Prostate gland (tissue), 2 donors: ENCODE measurements around the gene SHISA4.

ENCODE experiments used
- CTCF ChIP-seq, 4 experiments: fragments of 200-600 bp in 2 of 4; fragments of 450-650 bp in 2 of 4; sonication (generic) in 2 of 4; IDR thresholded peaks; 1 replicate in 3 of 4; 2 replicates in 1 of 4; pipeline ENCODE4 v1.5.1; 2016 to 2019; ENCODE audit warnings: antibody characterized with exemption in 4 of 4, mild to moderate bottlenecking in 2 of 4, moderate library complexity in 2 of 4
- POLR2A ChIP-seq: fragments of 450-650 bp; IDR thresholded peaks from one replicate; pipeline ENCODE4 v1.6.1; 2016; ENCODE audit warnings: antibody characterized with exemption, mild to moderate bottlenecking
- POLR2AphosphoS5 ChIP-seq: sonication (generic); formaldehyde crosslinking; IDR thresholded peaks from one replicate; pipeline ENCODE4 v1.6.1; 2017; ENCODE audit warnings: antibody characterized with exemption

- TF ChIP-seq CTCF (IDR thresholded peaks at IDR 0.05): no peak
- no peak for TF ChIP-seq POLR2A
- TF ChIP-seq POLR2AphosphoS5: no peak
These were observed 11.8 kb downstream of the SHISA4 start for GRCh38 chr1:201900476-201900875.
